HEK293T (cell line): ENCODE results near the gene RHOJ.
A peak's percentile ranks its signal among the peaks of the same experiment; 100 is the strongest.

Experiments used
- CTCF ChIA-PET: fragments of 350-600 bp; formaldehyde crosslinking; extraction: SDS; loops from one replicate; lab custom pipeline; 2021; ENCODE audit warnings: antibody characterized with exemption, inconsistent platforms; lab: Yijun Ruan, JAX
- POLR2A ChIA-PET: fragments of 350-600 bp; formaldehyde crosslinking; extraction: SDS; loops from one replicate; lab custom pipeline; 2020; ENCODE audit warnings: antibody characterized with exemption, inconsistent platforms; lab: Yijun Ruan, JAX
- DNase-seq: peaks from one replicate; pipeline ENCODE4 v3.0.0; 2012; ENCODE audit warnings: mixed read lengths; ENCODE audit errors: extremely low spot score
- ARNT ChIP-seq: fragments of 450-650 bp; IDR thresholded peaks from 2 replicates; pipeline ENCODE4 v1.6.1; 2017; ENCODE audit warnings: mild to moderate bottlenecking
- BHLHE40 ChIP-seq: fragments of 450-650 bp; IDR thresholded peaks from 2 replicates; pipeline ENCODE4 v1.6.1; 2016; ENCODE audit warnings: mild to moderate bottlenecking, moderate library complexity, borderline replicate concordance
- CTBP1 ChIP-seq: fragments of 450-650 bp; IDR thresholded peaks from 2 replicates; pipeline ENCODE4 v1.6.1; 2016; ENCODE audit warnings: borderline replicate concordance
- ELF4 ChIP-seq: fragments of 450-650 bp; IDR thresholded peaks from 2 replicates; pipeline ENCODE4 v1.6.1; 2017; ENCODE audit warnings: antibody characterized with exemption
- FOXA1 ChIP-seq: fragments of 450-650 bp; IDR thresholded peaks from 2 replicates; pipeline ENCODE4 v1.6.1; 2016; ENCODE audit warnings: mild to moderate bottlenecking
- FOXK2 ChIP-seq: fragments of 450-650 bp; IDR thresholded peaks from 2 replicates; pipeline ENCODE4 v1.6.1; 2016; ENCODE audit warnings: mild to moderate bottlenecking
- FOXM1 ChIP-seq: fragments of 450-650 bp; IDR thresholded peaks from 2 replicates; pipeline ENCODE4 v1.6.1; 2017; ENCODE audit warnings: mild to moderate bottlenecking, borderline replicate concordance
- HDGF ChIP-seq: fragments of 450-650 bp; IDR thresholded peaks from 2 replicates; pipeline ENCODE4 v1.6.1; 2017; ENCODE audit warnings: antibody characterized with exemption, borderline replicate concordance
- L3MBTL2 ChIP-seq: fragments of 450-650 bp; conservative IDR thresholded peaks from 2 replicates; pipeline ENCODE4 v1.6.1; 2016; ENCODE audit warnings: mild to moderate bottlenecking
- LEF1 ChIP-seq: fragments of 450-650 bp; IDR thresholded peaks from 2 replicates; pipeline ENCODE4 v1.6.1; 2017; ENCODE audit warnings: mild to moderate bottlenecking, borderline replicate concordance
- NFRKB ChIP-seq: fragments of 450-650 bp; IDR thresholded peaks from 2 replicates; pipeline ENCODE4 v1.6.1; 2016; ENCODE audit warnings: mild to moderate bottlenecking, moderate library complexity
- PKNOX1 ChIP-seq: fragments of 450-650 bp; IDR thresholded peaks from 2 replicates; pipeline ENCODE4 v1.6.1; 2016
- SP1 ChIP-seq: fragments of 450-650 bp; IDR thresholded peaks from 2 replicates; pipeline ENCODE4 v1.6.1; 2017
- SUZ12 ChIP-seq: fragments of 450-650 bp; IDR thresholded peaks from 2 replicates; pipeline ENCODE4 v1.6.1; 2016; ENCODE audit warnings: mild to moderate bottlenecking
- TARDBP ChIP-seq: fragments of 450-650 bp; IDR thresholded peaks from 2 replicates; pipeline ENCODE4 v1.6.1; 2016
- ZNF384 ChIP-seq: fragments of 450-650 bp; IDR thresholded peaks from 2 replicates; pipeline ENCODE4 v1.6.1; 2016

Gene RHOJ

GRCh38 chr14:63273717-63274655 is 69.7 kb downstream of the RHOJ start:
- DNase-seq, result no peak
- CTCF ChIA-PET, result no interaction called here
- TF ChIP-seq FOXK2, result no peak
- TF ChIP-seq L3MBTL2, result no peak
- no peak for TF ChIP-seq SP1
- TF ChIP-seq FOXA1, result no peak
- no peak for TF ChIP-seq FOXM1
- TF ChIP-seq ELF4, result no peak
- TF ChIP-seq BHLHE40, result no peak
- no peak for TF ChIP-seq ZNF384
- no peak for TF ChIP-seq ARNT
- POLR2A ChIA-PET, result no interaction called here

- ChIA-PET POLR2A (no interaction called here), CTCF (interaction anchor here (0.6 to 1.7 kb wide), 4 partner anchors 9 to 1096 kb away, joined by 3 to 7 read pairs (median 4); no protein-coding TSS in a partner anchor)
- TF ChIP-seq FOXM1 (no peak), NFRKB (no peak), PKNOX1 (no peak), FOXK2 (no peak), ZNF384 (no peak), SUZ12 (no peak), L3MBTL2 (no peak), FOXA1 (no peak), HDGF (no peak), ELF4 (no peak), ARNT (no peak), TARDBP (no peak), LEF1 (no peak), BHLHE40 (no peak), CTBP1 (no peak), SP1 (no peak)
- no peak for DNase-seq
Observed at GRCh38 chr14:63275611-63276010, 71.4 kb downstream of the RHOJ start.

GRCh38 chr14:63276016-63276415 is 71.8 kb downstream of the RHOJ start:
- TF ChIP-seq HDGF (no peak), PKNOX1 (no peak), SP1 (no peak), SUZ12 (no peak), CTBP1 (no peak), NFRKB (no peak), L3MBTL2 (no peak)
- ChIA-PET POLR2A (no interaction called here), CTCF (interaction anchor here (0.7 to 1.7 kb wide), 4 partner anchors 8 to 1096 kb away, joined by 3 to 7 read pairs (median 4); no protein-coding TSS in a partner anchor)
- DNase-seq, result no peak

GRCh38 chr14:63276492-63277342 is 72.5 kb downstream of the RHOJ start:
- CTCF ChIA-PET, result interaction anchor here (0.6 to 1.7 kb wide), 7 partner anchors 8 to 1108 kb away, joined by 3 to 7 read pairs (median 4); no protein-coding TSS in a partner anchor

More at GRCh38 chr14:63276492-63277342, 72.5 kb downstream of the RHOJ start:
- TF ChIP-seq BHLHE40, result no peak
- no peak for TF ChIP-seq CTBP1
- no peak for TF ChIP-seq L3MBTL2
- TF ChIP-seq SUZ12, result no peak
- no peak for TF ChIP-seq ZNF384
- no peak for TF ChIP-seq HDGF
- no peak for TF ChIP-seq NFRKB
- TF ChIP-seq FOXK2, result no peak
- no peak for TF ChIP-seq SP1
- TF ChIP-seq TARDBP, result no peak
- no peak for TF ChIP-seq LEF1
- TF ChIP-seq PKNOX1, result no peak
- no peak for TF ChIP-seq ARNT
- TF ChIP-seq ELF4, result no peak
- POLR2A ChIA-PET, result no interaction called here
- peak; percentile 60 for DNase-seq
